CD4-positive, alpha-beta T cell (primary cell): ENCODE results near the gene AICDA. TPM values are rescaled to one million over a fixed set of nuclear protein-coding genes. Genes with fewer than 3 reads are reported as not detected.
"Not testable (repeated sequence)": the region's sequence is repeated elsewhere in the genome, so short reads cannot be mapped to it uniquely, and the experiment has no call there.

Experiments
- ATAC-seq: fragments of 200-7000 bp; cut with Tn5 transposase; one replicate; pipeline ENCODE4 v1.10.0; 2022; ENCODE audit warnings: mild to moderate bottlenecking; ENCODE audit not compliant: poor library complexity
- CTCF ChIA-PET: fragments of 350-600 bp; sonication (Branson Sonifier 250); formaldehyde crosslinking; loops from one replicate; lab custom pipeline; 2021; ENCODE audit warnings: antibody characterized with exemption, inconsistent platforms; lab: Charles Lee
- POLR2A ChIA-PET: fragments of 350-600 bp; sonication (Branson Sonifier 250); formaldehyde crosslinking; loops from one replicate; lab custom pipeline; 2021; ENCODE audit warnings: antibody characterized with exemption, inconsistent platforms; lab: Charles Lee
- DNase-seq, 14 experiments: peaks; one replicate each; pipeline ENCODE4 v3.0.0-alpha.2; 2013 to 2020; ENCODE audit warnings: mixed read lengths in 2 of 14
- H3K27ac ChIP-seq, 2 donors: one replicate each; pipeline versions ENCODE4 v1.5.1 to v1.7.0; 2013; ENCODE audit warnings: low read length in 2 of 2, low read depth in 1 of 2, mild to moderate bottlenecking in 1 of 2
- H3K27me3 ChIP-seq, 2 experiments: 1 replicate in 1 of 2; 2 replicates in 1 of 2; pipeline versions ENCODE4 v1.6.1 to v1.7.0; 2013; ENCODE audit warnings: low read length in 2 of 2, control low read depth in 1 of 2, mild to moderate bottlenecking in 1 of 2, moderate library complexity in 1 of 2; ENCODE audit not compliant: insufficient read depth in 2 of 2, control insufficient read depth in 1 of 2
- H3K36me3 ChIP-seq: one replicate; pipeline ENCODE4 v1.6.1; 2013; ENCODE audit warnings: low read length, control low read depth; ENCODE audit not compliant: insufficient read depth
- H3K4me1 ChIP-seq: one replicate; pipeline ENCODE4 v1.6.1; 2013; ENCODE audit warnings: low read length, control low read depth; ENCODE audit not compliant: insufficient read depth
- H3K4me3 ChIP-seq: one replicate; pipeline ENCODE4 v1.5.1; 2013; ENCODE audit warnings: mild to moderate bottlenecking, low read length, moderate library complexity
- H3K9me3 ChIP-seq, 2 experiments: 1 replicate in 1 of 2; 2 replicates in 1 of 2; pipeline versions ENCODE4 v1.6.1 to v1.7.0; 2013; ENCODE audit warnings: low read length in 2 of 2, mild to moderate bottlenecking in 2 of 2, control low read depth in 1 of 2, moderate library complexity in 1 of 2; ENCODE audit not compliant: control insufficient read depth in 1 of 2, insufficient read depth in 1 of 2
- H3K27ac Mint-ChIP-seq: one replicate; pipeline ENCODE4 v1.8.0; 2020; ENCODE audit warnings: mixed read lengths
- H3K27me3 Mint-ChIP-seq: one replicate; pipeline ENCODE4 v1.8.0; 2021; ENCODE audit warnings: mixed read lengths
- H3K36me3 Mint-ChIP-seq: one replicate; pipeline ENCODE4 v1.8.0; 2021; ENCODE audit warnings: low read depth, mixed read lengths
- H3K4me1 Mint-ChIP-seq: one replicate; pipeline ENCODE4 v1.8.0; 2021; ENCODE audit warnings: low read depth, mixed read lengths
- H3K4me3 Mint-ChIP-seq: one replicate; pipeline ENCODE4 v1.8.0; 2020; ENCODE audit warnings: mild to moderate bottlenecking, mixed read lengths
- H3K9me3 Mint-ChIP-seq: one replicate; pipeline ENCODE4 v1.8.0; 2020; ENCODE audit warnings: mixed read lengths
- CTCF ChIP-seq: fragments of 200-600 bp; IDR thresholded peaks from one replicate; pipeline ENCODE4 v1.8.0; 2022; ENCODE audit warnings: antibody characterized with exemption, mild to moderate bottlenecking
- intact Hi-C, 2 experiments: fragments of 100-400 bp; cut with DNase I in 1 of 2; cut with micrococcal nuclease in 1 of 2; formaldehyde crosslinking; loops; one replicate each; pipeline versions ENCODE4 v1.15.1 to v1.9.0; 2023 to 2025; cut with DNase I, micrococcal nuclease
- total RNA-seq, 174 experiments: library from RNA in 2 of 174; stranded (reverse) in 2 of 174; gene quantifications; one replicate each; pipeline ENCODE4 v1.2.3 and lab custom pipeline; 2021 to 2026

The AICDA gene
- total RNA-seq, 2 experiments from 2014 or later: not detected

DNA sequence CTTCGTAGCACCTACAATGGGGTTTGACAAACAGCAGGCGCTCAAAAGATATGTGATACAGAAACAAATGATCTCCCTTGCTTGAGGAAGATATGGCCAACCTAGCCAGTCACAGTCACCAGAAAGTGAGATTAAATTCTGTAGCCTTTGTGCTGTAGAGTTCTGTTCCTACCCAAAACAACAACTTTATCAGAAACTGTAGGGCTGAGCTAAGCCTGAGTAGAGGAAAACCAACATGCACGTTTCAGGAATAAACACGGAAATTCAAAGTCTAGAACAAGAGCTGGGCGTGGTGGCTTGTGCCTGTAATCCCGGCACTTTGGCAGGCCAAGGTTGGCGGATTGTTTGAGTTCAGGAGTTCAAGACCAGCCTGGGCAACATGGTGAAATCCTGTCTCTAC is 23.0 kb downstream of the AICDA start:
- ChIA-PET POLR2A (no interaction called here), CTCF (no interaction called here)
- Histone ChIP-seq H3K36me3 (no peaks in the 10 kb centered on the region), H3K27ac (no peak overlapping the region), H3K9me3 (no peaks in the 10 kb centered on the region), H3K4me1 (no peaks in the 10 kb centered on the region), H3K27me3 (no peaks in the 10 kb centered on the region), H3K4me3 (no peak overlapping the region)
- ATAC-seq (no peak), DNase-seq (no peak)
- Mint-ChIP-seq H3K36me3 (no peaks in the 10 kb centered on the region), H3K4me1 (no peaks in the 10 kb centered on the region), H3K27ac (no peak overlapping the region), H3K4me3 (no peak overlapping the region), H3K9me3 (no peaks in the 10 kb centered on the region), H3K27me3 (no peaks in the 10 kb centered on the region)
- no peak for TF ChIP-seq CTCF
- intact Hi-C loops: no loop called here

DNA sequence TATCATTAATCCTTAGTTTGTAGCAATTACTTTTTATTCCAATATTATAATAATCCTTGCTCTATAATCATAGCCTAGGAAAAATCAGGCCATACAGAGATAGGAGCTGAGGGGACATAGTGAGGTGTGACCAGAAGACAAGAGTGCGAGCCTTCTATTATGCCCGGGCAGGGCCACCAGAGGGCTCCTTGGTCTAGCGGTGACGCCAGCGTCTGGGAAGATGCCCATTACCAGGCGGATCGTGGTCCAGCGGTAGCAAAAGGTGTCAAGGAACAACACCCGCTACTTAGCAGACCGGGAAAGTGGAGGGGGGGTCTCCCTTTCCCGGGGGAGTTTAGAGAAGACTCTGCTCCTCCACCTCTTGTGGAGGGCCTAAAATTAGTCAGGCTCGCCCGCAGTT is 28.2 kb downstream of the AICDA start:
- H3K27me3 ChIP-seq, H3K27me3 Mint-ChIP-seq, H3K27ac ChIP-seq, intact Hi-C loops, H3K4me1 ChIP-seq, H3K36me3 ChIP-seq, H3K4me3 ChIP-seq, DNase-seq, POLR2A ChIA-PET, H3K27ac Mint-ChIP-seq, H3K9me3 ChIP-seq, H3K36me3 Mint-ChIP-seq, H3K4me3 Mint-ChIP-seq, ATAC-seq, H3K9me3 Mint-ChIP-seq, CTCF ChIA-PET, H3K4me1 Mint-ChIP-seq: not testable (repeated sequence)

GRCh38 chr12:8584004-8584403 is 28.7 kb downstream of the AICDA start:
- no peak overlapping the region for H3K27ac ChIP-seq
- ChIA-PET CTCF (no interaction called here), POLR2A (no interaction called here)
- Mint-ChIP-seq H3K27me3 (no peaks in the 10 kb centered on the region), H3K9me3 (no peaks in the 10 kb centered on the region), H3K27ac (no peak overlapping the region), H3K36me3 (no peaks in the 10 kb centered on the region), H3K4me1 (no peaks in the 10 kb centered on the region), H3K4me3 (no peak overlapping the region)
- H3K4me1 ChIP-seq: no peaks in the 10 kb centered on the region
- H3K36me3 ChIP-seq: no peaks in the 10 kb centered on the region
- H3K9me3 ChIP-seq: no peaks in the 10 kb centered on the region
- H3K4me3 ChIP-seq: no peak overlapping the region
- intact Hi-C loops: no loop called here
- ATAC-seq (no peak), DNase-seq (no peak)
- no peak for TF ChIP-seq CTCF
- no peaks in the 10 kb centered on the region for H3K27me3 ChIP-seq

DNA sequence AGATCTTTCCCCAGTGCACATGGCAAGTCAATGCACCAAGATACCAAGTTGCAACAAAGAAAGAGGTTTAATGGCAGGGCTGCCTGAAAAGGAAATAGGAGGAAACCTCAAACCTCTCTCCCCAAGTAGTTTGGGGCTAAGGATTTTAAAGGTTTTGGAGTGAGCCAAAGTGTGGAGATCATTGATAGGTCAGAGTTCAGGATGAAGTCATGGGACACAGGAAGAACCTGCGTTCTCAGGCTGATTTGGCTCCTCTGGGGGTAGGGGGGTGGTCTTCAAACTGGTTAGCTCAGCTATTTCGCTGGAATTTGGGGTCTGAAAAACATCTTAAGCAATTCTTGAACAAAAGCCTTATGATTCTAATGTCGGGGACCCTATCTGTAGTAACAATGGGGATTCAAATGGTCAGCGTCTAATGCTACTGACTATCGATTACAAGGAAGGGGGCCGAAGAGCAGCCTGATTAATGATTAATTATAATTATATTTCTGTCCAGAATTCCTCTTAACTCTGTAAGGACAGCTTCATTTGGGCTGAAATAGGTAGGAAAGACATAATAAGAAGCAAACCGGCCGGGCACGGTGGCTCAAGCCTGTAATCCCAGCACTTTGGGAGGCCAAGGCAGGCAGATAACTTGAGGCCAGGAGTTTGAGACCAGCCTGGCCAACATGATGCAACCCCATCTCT is 31.4 kb downstream of the AICDA start:
- H3K27me3 ChIP-seq: no peaks in the 10 kb centered on the region
- no peak for DNase-seq
- no peaks in the 10 kb centered on the region for H3K9me3 ChIP-seq
- CTCF ChIA-PET: interaction anchor here (0.6 to 0.7 kb wide), 2 partner anchors 15 to 660 kb away, joined by 3 read pairs; no protein-coding TSS in a partner anchor
- no peaks in the 10 kb centered on the region for H3K36me3 Mint-ChIP-seq
- no peak overlapping the region for H3K4me3 Mint-ChIP-seq
- no peak overlapping the region for H3K27ac ChIP-seq
- H3K4me1 Mint-ChIP-seq: no peaks in the 10 kb centered on the region
- no peaks in the 10 kb centered on the region for H3K27me3 Mint-ChIP-seq
- ATAC-seq: no peak
- no peak overlapping the region for H3K4me3 ChIP-seq
- H3K9me3 Mint-ChIP-seq: no peaks in the 10 kb centered on the region
- no peaks in the 10 kb centered on the region for H3K4me1 ChIP-seq
- POLR2A ChIA-PET: no interaction called here
- TF ChIP-seq CTCF: no peak
- H3K36me3 ChIP-seq: no peaks in the 10 kb centered on the region
- H3K27ac Mint-ChIP-seq: no peak overlapping the region
- intact Hi-C loops: no loop called here
